Measurements from ENCODE around the gene ZNF407.

DNA sequence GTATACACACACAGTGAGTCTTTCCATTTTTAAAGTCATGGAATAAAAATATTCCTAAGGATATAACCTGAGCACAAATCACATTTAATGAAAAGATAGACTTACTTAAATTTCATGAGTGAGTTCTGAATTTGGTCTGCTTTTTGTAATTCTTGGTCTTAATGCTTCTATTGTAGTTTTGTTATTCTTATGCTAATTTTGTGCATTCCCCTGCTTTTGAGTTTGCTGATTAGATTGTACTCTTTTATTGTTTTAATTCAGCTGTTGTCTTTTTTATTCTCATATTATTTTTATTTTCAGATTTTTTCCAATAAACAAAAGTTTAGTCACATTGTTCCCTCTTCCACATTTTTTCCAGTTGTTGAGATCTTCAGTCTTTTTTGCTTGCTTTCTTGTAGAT, 202.4 kb downstream of the ZNF407 start:
- TF ChIP-seq, protein P1, sequence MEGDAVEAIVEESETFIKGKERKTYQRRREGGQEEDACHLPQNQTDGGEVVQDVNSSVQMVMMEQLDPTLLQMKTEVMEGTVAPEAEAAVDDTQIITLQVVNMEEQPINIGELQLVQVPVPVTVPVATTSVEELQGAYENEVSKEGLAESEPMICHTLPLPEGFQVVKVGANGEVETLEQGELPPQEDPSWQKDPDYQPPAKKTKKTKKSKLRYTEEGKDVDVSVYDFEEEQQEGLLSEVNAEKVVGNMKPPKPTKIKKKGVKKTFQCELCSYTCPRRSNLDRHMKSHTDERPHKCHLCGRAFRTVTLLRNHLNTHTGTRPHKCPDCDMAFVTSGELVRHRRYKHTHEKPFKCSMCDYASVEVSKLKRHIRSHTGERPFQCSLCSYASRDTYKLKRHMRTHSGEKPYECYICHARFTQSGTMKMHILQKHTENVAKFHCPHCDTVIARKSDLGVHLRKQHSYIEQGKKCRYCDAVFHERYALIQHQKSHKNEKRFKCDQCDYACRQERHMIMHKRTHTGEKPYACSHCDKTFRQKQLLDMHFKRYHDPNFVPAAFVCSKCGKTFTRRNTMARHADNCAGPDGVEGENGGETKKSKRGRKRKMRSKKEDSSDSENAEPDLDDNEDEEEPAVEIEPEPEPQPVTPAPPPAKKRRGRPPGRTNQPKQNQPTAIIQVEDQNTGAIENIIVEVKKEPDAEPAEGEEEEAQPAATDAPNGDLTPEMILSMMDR (IDR thresholded peaks at IDR 0.05; ENCODE audit: borderline replicate concordance, extremely low read depth, low read length, poor library complexity, severe bottlenecking): no peak
- TF ChIP-seq EZH2 (IDR thresholded peaks at IDR 0.05; ENCODE audit: borderline replicate concordance, low read depth, low read length, severe bottlenecking): no peak

Measured in DND-41 (cell line).